OCI-LY1 (cell line): ENCODE results near the gene MFAP3.

Experiments used
- CTCF ChIP-seq: fragments of 200-600 bp; sonication (generic), shearing (Covaris generic); IDR thresholded peaks from 2 replicates; pipeline ENCODE4 v1.5.1; 2017; ENCODE audit warnings: mild to moderate bottlenecking, antibody characterized with exemption, low read length, moderate library complexity, mixed read lengths
- EZH2 ChIP-seq: fragments of 200-600 bp; sonication (generic), shearing (Covaris generic); IDR thresholded peaks from 2 replicates; pipeline ENCODE4 v1.8.0; 2017; ENCODE audit warnings: borderline replicate concordance, mixed run types, mild to moderate bottlenecking, antibody characterized with exemption, low read length, moderate library complexity, mixed read lengths

DNA sequence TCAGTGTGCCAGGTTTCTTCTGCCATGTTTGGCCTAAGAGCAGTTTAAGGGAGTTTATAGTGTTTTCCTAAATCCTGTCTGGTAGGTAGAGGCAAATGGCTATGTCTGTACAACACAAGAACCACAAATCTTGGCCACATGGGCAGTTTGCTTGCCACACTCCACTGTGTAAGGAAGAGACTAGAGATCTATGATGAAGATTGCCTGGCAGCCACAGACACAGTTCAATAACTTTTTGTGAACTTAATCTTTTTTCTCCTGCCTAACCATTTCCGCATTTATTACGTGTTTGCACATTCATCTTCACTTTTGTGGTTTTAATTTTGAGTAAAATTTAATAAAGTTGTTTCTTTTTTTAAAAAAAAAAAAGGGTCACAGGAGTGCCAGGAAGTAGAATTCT, 5.8 kb downstream of the MFAP3 start:
- TF ChIP-seq CTCF = no peak
- no peak for TF ChIP-seq EZH2
